IMR-90 (cell line): Measurements from ENCODE around the gene RNH1. TPM values are rescaled to one million over a fixed set of nuclear protein-coding genes. Genes with fewer than 3 reads are reported as not detected.

Source experiments
- ATAC-seq: fragments of 200-7000 bp; cut with Tn5 transposase; 2 replicates; pipeline ENCODE4 v1.9.1; 2020; ENCODE audit warnings: low read depth, mild to moderate bottlenecking, moderate library complexity
- BruUV-seq: library from RNA; stranded (reverse); fragments of 400-500 nt; replicated peaks from 2 replicates; lab custom pipeline; 2021; lab: Mats Ljungman, UMichigan
- CTCF ChIA-PET: fragments of 300-600 bp; formaldehyde crosslinking; extraction: SDS; loops from one replicate; lab custom pipeline; 2021; ENCODE audit warnings: antibody characterized with exemption; lab: Yijun Ruan, JAX
- POLR2A ChIA-PET: fragments of 300-600 bp; sonication (Branson Sonifier 250); formaldehyde crosslinking; loops from one replicate; lab custom pipeline; 2022; ENCODE audit warnings: antibody characterized with exemption; ENCODE audit not compliant: unreplicated experiment; lab: Charles Lee
- DNase-seq: peaks from one replicate; pipeline ENCODE4 v3.0.0; 2013
- H2AFZ ChIP-seq: replicated peaks from 2 replicates; pipeline ENCODE3; 2013; ENCODE audit warnings: low read length, mild to moderate bottlenecking; ENCODE audit not compliant: poor library complexity
- H2AK5ac ChIP-seq: 2 replicates; pipeline ENCODE4 v1.6.1; 2013; ENCODE audit warnings: low read depth, low read length, inconsistent platforms
- H2AK9ac ChIP-seq: replicated peaks from 2 replicates; pipeline ENCODE3; 2013; ENCODE audit warnings: mild to moderate bottlenecking, low read depth, low read length, moderate library complexity; ENCODE audit not compliant: poor library complexity
- H2BK120ac ChIP-seq: 2 replicates; pipeline ENCODE4 v1.6.1; 2013; ENCODE audit warnings: low read depth, low read length, inconsistent platforms
- H2BK15ac ChIP-seq: 3 replicates; pipeline ENCODE4 v1.6.1; 2013; ENCODE audit warnings: low read depth, low read length, inconsistent platforms
- H2BK20ac ChIP-seq: 2 replicates; pipeline ENCODE4 v1.6.1; 2013; ENCODE audit warnings: low read depth, mild to moderate bottlenecking, inconsistent platforms, low read length, moderate library complexity
- H2BK5ac ChIP-seq: 2 replicates; pipeline ENCODE4 v1.6.1; 2013; ENCODE audit warnings: mild to moderate bottlenecking, low read depth, low read length, inconsistent platforms; ENCODE audit not compliant: poor library complexity, severe bottlenecking
- H3K14ac ChIP-seq: replicated peaks from 2 replicates; pipeline ENCODE4 v1.6.1; 2013; ENCODE audit warnings: low read depth, low read length, inconsistent platforms
- H3K18ac ChIP-seq: 2 replicates; pipeline ENCODE4 v1.6.1; 2013; ENCODE audit warnings: low read depth, low read length, control low read depth
- H3K23ac ChIP-seq: 2 replicates; pipeline ENCODE4 v1.6.1; 2013; ENCODE audit warnings: low read depth, low read length, inconsistent platforms
- H3K27ac ChIP-seq: 2 replicates; pipeline ENCODE4 v1.5.1; 2013; ENCODE audit warnings: mild to moderate bottlenecking, control low read depth, low read length; ENCODE audit not compliant: insufficient read depth
- H3K27me3 ChIP-seq: 2 replicates; pipeline ENCODE4 v1.6.1; 2013; ENCODE audit warnings: low read length; ENCODE audit not compliant: control insufficient read depth, insufficient read depth
- H3K36me3 ChIP-seq: 2 replicates; pipeline ENCODE4 v1.6.1; 2013; ENCODE audit warnings: low read length, mixed read lengths; ENCODE audit not compliant: control insufficient read depth, insufficient read depth
- H3K4ac ChIP-seq: 2 replicates; pipeline ENCODE4 v1.6.1; 2013; ENCODE audit warnings: low read depth, low read length, inconsistent platforms
- H3K4me1 ChIP-seq: 2 replicates; pipeline ENCODE4 v1.6.1; 2013; ENCODE audit warnings: low read length, mixed read lengths; ENCODE audit not compliant: control insufficient read depth, insufficient read depth
- H3K4me2 ChIP-seq: 2 replicates; pipeline ENCODE4 v1.6.1; 2013; ENCODE audit warnings: low read depth, mild to moderate bottlenecking, control low read depth, low read length, moderate library complexity
- H3K4me3 ChIP-seq: 2 replicates; pipeline ENCODE4 v1.5.1; 2013; ENCODE audit warnings: low read depth, mild to moderate bottlenecking, control low read depth, low read length, moderate library complexity; ENCODE audit not compliant: insufficient read depth
- H3K56ac ChIP-seq: 2 replicates; pipeline ENCODE4 v1.6.1; 2013; ENCODE audit warnings: low read length, inconsistent platforms; ENCODE audit not compliant: insufficient read depth; ENCODE audit errors: extremely low read depth
- H3K79me1 ChIP-seq, 2 experiments: 2 replicates each; pipeline ENCODE4 v1.6.1; 2013; ENCODE audit warnings: low read length in 2 of 2, inconsistent platforms in 1 of 2, low read depth in 1 of 2
- H3K9ac ChIP-seq: 2 replicates; pipeline ENCODE4 v1.6.1; 2013; ENCODE audit warnings: low read depth, low read length, control low read depth
- H3K9me1 ChIP-seq: 2 replicates; pipeline ENCODE4 v1.6.1; 2013; ENCODE audit warnings: low read length, inconsistent platforms; ENCODE audit not compliant: insufficient read depth
- H3K9me3 ChIP-seq: 2 replicates; pipeline ENCODE4 v1.6.1; 2013; ENCODE audit warnings: low read length; ENCODE audit not compliant: control insufficient read depth, insufficient read depth
- H4K20me1 ChIP-seq: 2 replicates; pipeline ENCODE4 v1.6.1; 2013; ENCODE audit warnings: low read length, inconsistent platforms; ENCODE audit not compliant: insufficient read depth
- H4K5ac ChIP-seq: 2 replicates; pipeline ENCODE4 v1.6.1; 2013; ENCODE audit warnings: mild to moderate bottlenecking, low read depth, low read length, control low read depth
- H4K8ac ChIP-seq, 2 experiments: 2 replicates each; pipeline ENCODE4 v1.6.1; 2013; ENCODE audit warnings: low read depth in 2 of 2, low read length in 2 of 2, control low read depth in 1 of 2, inconsistent platforms in 1 of 2
- H4K91ac ChIP-seq: 2 replicates; pipeline ENCODE4 v1.6.1; 2013; ENCODE audit warnings: low read depth, low read length, inconsistent platforms; ENCODE audit not compliant: insufficient read depth
- BHLHE40 ChIP-seq: fragments of 150-350 bp; IDR thresholded peaks from 2 replicates; pipeline ENCODE4 v1.6.1; 2016; ENCODE audit warnings: mild to moderate bottlenecking, low read depth, low read length
- CEBPB ChIP-seq: IDR thresholded peaks from 2 replicates; pipeline ENCODE4 v1.6.1; 2012; ENCODE audit warnings: low read depth, low read length, improper control_type of control experiment
- CHD1 ChIP-seq: IDR thresholded peaks from 2 replicates; pipeline ENCODE4 v1.6.1; 2012; ENCODE audit warnings: low read depth, low read length, improper control_type of control experiment
- ELK1 ChIP-seq: fragments of 150-350 bp; IDR thresholded peaks from 2 replicates; pipeline ENCODE4 v1.6.1; 2016; ENCODE audit warnings: low read depth, mild to moderate bottlenecking, low read length, moderate library complexity, borderline replicate concordance
- MAFK ChIP-seq: IDR thresholded peaks from 2 replicates; pipeline ENCODE4 v1.6.1; 2012; ENCODE audit warnings: low read depth, low read length, improper control_type of control experiment
- MAZ ChIP-seq: IDR thresholded peaks from 2 replicates; pipeline ENCODE4 v1.6.1; 2012; ENCODE audit warnings: low read depth, mild to moderate bottlenecking, low read length, improper control_type of control experiment, moderate library complexity, borderline replicate concordance
- POLR2A ChIP-seq: IDR thresholded peaks from 2 replicates; pipeline ENCODE4 v1.6.1; 2012; ENCODE audit warnings: mild to moderate bottlenecking, low read depth, low read length
- RAD21 ChIP-seq: IDR thresholded peaks from 2 replicates; pipeline ENCODE4 v1.6.1; 2012; ENCODE audit warnings: low read length, improper control_type of control experiment
- RCOR1 ChIP-seq: IDR thresholded peaks from 2 replicates; pipeline ENCODE4 v1.6.1; 2012; ENCODE audit warnings: mild to moderate bottlenecking, low read length, improper control_type of control experiment; ENCODE audit not compliant: insufficient replicate concordance
- RFX5 ChIP-seq: IDR thresholded peaks from 2 replicates; pipeline ENCODE4 v1.8.0; 2012; ENCODE audit warnings: low read depth, mild to moderate bottlenecking, low read length, moderate library complexity
- SMC3 ChIP-seq: fragments of 150-350 bp; IDR thresholded peaks from 2 replicates; pipeline ENCODE4 v1.6.1; 2016; ENCODE audit warnings: low read depth, mild to moderate bottlenecking, antibody characterized with exemption, low read length, moderate library complexity
- WGBS, 2 experiments: methylation state at CpG; one replicate each; pipeline versions ENCODE4 v1.1.5 to v1.1.7; 2013; ENCODE audit warnings: missing lambda C conversion rate in 2 of 2; ENCODE audit not compliant: insufficient read length in 1 of 2; ENCODE audit errors: extremely low coverage in 2 of 2; 5-methylcytosine and 5-hydroxymethylcytosine counted together
- dilution Hi-C: fragments of 300-500 bp; cut with HindIII; formaldehyde crosslinking; loops from one replicate; pipeline ENCODE4 v1.14.3; 2018; ENCODE audit warnings: low sequenced_read_pairs; ENCODE audit not compliant: unreplicated experiment
- in situ Hi-C: fragments of 300-500 bp; cut with MboI; formaldehyde crosslinking; loops from 3 replicates; pipeline ENCODE4 v1.14.3; 2019; ENCODE audit warnings: low sequenced_read_pairs, inconsistent platforms, mixed read lengths
- intact Hi-C: fragments of 100-400 bp; cut with micrococcal nuclease; formaldehyde crosslinking; loops from 2 replicates; pipeline ENCODE4 v1.10.0; 2022
- polyA plus RNA-seq, 3 experiments: library from polyadenylated mRNA; depleted of rRNA; stranded (reverse); fragments of >200 nt; gene quantifications; 2 replicates each; pipeline ENCODE4 v1.2.3, GENCODE V29; 2012; ENCODE audit warnings: low replicate concordance in 1 of 3
- total RNA-seq: library from RNA; depleted of rRNA; stranded (reverse); fragments of >200 nt; gene quantifications from 2 replicates; pipeline ENCODE4 v1.2.3, GENCODE V29; 2012
- TF ChIP-seq, protein P1 (sequence below): fragments of 150-350 bp; IDR thresholded peaks from 2 replicates; pipeline ENCODE4 v1.6.1; 2017; ENCODE audit warnings: mild to moderate bottlenecking, antibody characterized with exemption, low read length, low read depth
- TF ChIP-seq, protein P2 (sequence below): conservative IDR thresholded peaks from 2 replicates; pipeline ENCODE4 v1.5.1; 2012; ENCODE audit warnings: mild to moderate bottlenecking, low read depth, low read length, improper control_type of control experiment

The RNH1 gene
- total and polyA plus RNA-seq, 2 of the 4 experiments (the other 2 are of a cell fraction) = 138 to 247 TPM

GRCh38 chr11:473415-473814 lies 33.6 kb downstream of the RNH1 start:
- Histone ChIP-seq H3K27ac (no peak overlapping the region), H2BK15ac (no peak overlapping the region), H3K4ac (no peak overlapping the region), H3K18ac (no peak overlapping the region), H3K9me1 (peaks cover 15% of the 10 kb centered on the region), H3K79me1 (peaks cover 18 to 69% of the 10 kb centered on the region in 2 experiments), H2AK5ac (no peak overlapping the region), H4K5ac (no peak overlapping the region), H2BK5ac (no peak overlapping the region), H4K8ac (no peak overlapping the region), H3K4me1 (peaks cover 14% of the 10 kb centered on the region), H2BK20ac (no peak overlapping the region), H3K14ac (no peak overlapping the region), H2BK120ac (no peak overlapping the region), H3K23ac (no peak overlapping the region), H4K91ac (no peak overlapping the region), H3K27me3 (no peaks in the 10 kb centered on the region), H4K20me1 (peaks cover 8% of the 10 kb centered on the region; the same call in 1 of the 2 replicates), H2AFZ (no peak overlapping the region), H3K56ac (no peak overlapping the region), H3K36me3 (peaks cover 5% of the 10 kb centered on the region; the same call in 1 of the 2 replicates), H2AK9ac (no peak overlapping the region), H3K4me3 (no peak overlapping the region), H3K9me3 (no peaks in the 10 kb centered on the region), H3K9ac (no peak overlapping the region), H3K4me2 (no peak overlapping the region)
- WGBS, 2 experiments = 99% methylated on average over 7 of the region's 19 CpGs; no CpG with 5 or more reads in 1 of the 2 experiments
- intact Hi-C loops (no loop called here), dilution Hi-C loops (no loop called here), in situ Hi-C loops (no loop called here)
- ChIA-PET POLR2A (no interaction called here), CTCF (no interaction called here)
- BruUV-seq = no TSS peak
- TF ChIP-seq SMC3 (no peak), MAZ (no peak), POLR2A (no peak), RCOR1 (no peak), RAD21 (no peak), MAFK (no peak), ELK1 (no peak), CEBPB (no peak), RFX5 (no peak), BHLHE40 (no peak), CHD1 (no peak)
- TF ChIP-seq, protein P1, sequence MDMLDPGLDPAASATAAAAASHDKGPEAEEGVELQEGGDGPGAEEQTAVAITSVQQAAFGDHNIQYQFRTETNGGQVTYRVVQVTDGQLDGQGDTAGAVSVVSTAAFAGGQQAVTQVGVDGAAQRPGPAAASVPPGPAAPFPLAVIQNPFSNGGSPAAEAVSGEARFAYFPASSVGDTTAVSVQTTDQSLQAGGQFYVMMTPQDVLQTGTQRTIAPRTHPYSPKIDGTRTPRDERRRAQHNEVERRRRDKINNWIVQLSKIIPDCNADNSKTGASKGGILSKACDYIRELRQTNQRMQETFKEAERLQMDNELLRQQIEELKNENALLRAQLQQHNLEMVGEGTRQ = no peak
- TF ChIP-seq, protein P2, sequence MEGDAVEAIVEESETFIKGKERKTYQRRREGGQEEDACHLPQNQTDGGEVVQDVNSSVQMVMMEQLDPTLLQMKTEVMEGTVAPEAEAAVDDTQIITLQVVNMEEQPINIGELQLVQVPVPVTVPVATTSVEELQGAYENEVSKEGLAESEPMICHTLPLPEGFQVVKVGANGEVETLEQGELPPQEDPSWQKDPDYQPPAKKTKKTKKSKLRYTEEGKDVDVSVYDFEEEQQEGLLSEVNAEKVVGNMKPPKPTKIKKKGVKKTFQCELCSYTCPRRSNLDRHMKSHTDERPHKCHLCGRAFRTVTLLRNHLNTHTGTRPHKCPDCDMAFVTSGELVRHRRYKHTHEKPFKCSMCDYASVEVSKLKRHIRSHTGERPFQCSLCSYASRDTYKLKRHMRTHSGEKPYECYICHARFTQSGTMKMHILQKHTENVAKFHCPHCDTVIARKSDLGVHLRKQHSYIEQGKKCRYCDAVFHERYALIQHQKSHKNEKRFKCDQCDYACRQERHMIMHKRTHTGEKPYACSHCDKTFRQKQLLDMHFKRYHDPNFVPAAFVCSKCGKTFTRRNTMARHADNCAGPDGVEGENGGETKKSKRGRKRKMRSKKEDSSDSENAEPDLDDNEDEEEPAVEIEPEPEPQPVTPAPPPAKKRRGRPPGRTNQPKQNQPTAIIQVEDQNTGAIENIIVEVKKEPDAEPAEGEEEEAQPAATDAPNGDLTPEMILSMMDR = no peak
- DNase-seq (no peak), ATAC-seq (no peak)
